GM12878 (cell line): ENCODE measurements around the gene LAS1L. TPM values are rescaled to one million over a fixed set of nuclear protein-coding genes. Genes with fewer than 3 reads are reported as not detected.

Experiments
- ASH2L ChIP-seq: fragments of 300-600, 200-600 bp; sonication (generic); IDR thresholded peaks from 2 replicates; pipeline ENCODE4 v1.6.1; 2017; ENCODE audit warnings: low read depth, mild to moderate bottlenecking, borderline replicate concordance
- CBX5 ChIP-seq: sonication (generic); IDR thresholded peaks from 2 replicates; pipeline ENCODE4 v1.6.1; 2016; ENCODE audit warnings: low read depth, moderate library complexity, mild to moderate bottlenecking, inconsistent platforms
- DPF2 ChIP-seq: fragments of 450-650 bp; IDR thresholded peaks from 2 replicates; pipeline ENCODE4 v1.6.1; 2017; ENCODE audit warnings: mild to moderate bottlenecking
- KLF5 ChIP-seq: fragments of 450-650 bp; IDR thresholded peaks from 2 replicates; pipeline ENCODE4 v1.6.1; 2014; ENCODE audit warnings: mild to moderate bottlenecking; ENCODE audit not compliant: partially characterized antibody
- MTA2 ChIP-seq: fragments of 450-650 bp; IDR thresholded peaks from 2 replicates; pipeline ENCODE4 v1.6.1; 2016; ENCODE audit warnings: low read depth, mild to moderate bottlenecking, moderate library complexity
- MYC ChIP-seq: IDR thresholded peaks from 2 replicates; pipeline ENCODE4 v1.6.1; 2011; ENCODE audit warnings: mild to moderate bottlenecking, low read length, moderate library complexity, inconsistent platforms; ENCODE audit not compliant: insufficient read depth, insufficient replicate concordance, insufficient read length, severe bottlenecking
- NBN ChIP-seq: fragments of 450-650 bp; IDR thresholded peaks from 2 replicates; pipeline ENCODE4 v1.6.1; 2016
- NFXL1 ChIP-seq: fragments of 450-650 bp; IDR thresholded peaks from 2 replicates; pipeline ENCODE4 v1.6.1; 2017; ENCODE audit warnings: antibody characterized with exemption, mild to moderate bottlenecking, borderline replicate concordance
- NFYA ChIP-seq: IDR thresholded peaks from 2 replicates; pipeline ENCODE4 v1.6.1; 2011; ENCODE audit warnings: low read depth, mild to moderate bottlenecking, low read length, improper control_type of control experiment, borderline replicate concordance
- PAX8 ChIP-seq: fragments of 450-650 bp; IDR thresholded peaks from 2 replicates; pipeline ENCODE4 v1.6.1; 2017; ENCODE audit warnings: mild to moderate bottlenecking, moderate library complexity
- RAD21 ChIP-seq: IDR thresholded peaks from 2 replicates; pipeline ENCODE4 v1.6.1; 2011; ENCODE audit warnings: mild to moderate bottlenecking, low read depth, low read length, moderate library complexity; ENCODE audit not compliant: insufficient read depth
- RAD51 ChIP-seq: fragments of 450-650 bp; IDR thresholded peaks from 2 replicates; pipeline ENCODE4 v1.6.1; 2016; ENCODE audit warnings: moderate library complexity, mild to moderate bottlenecking, inconsistent platforms
- RBBP5 ChIP-seq: fragments of 200-600 bp; sonication (generic); conservative IDR thresholded peaks from 2 replicates; pipeline ENCODE4 v1.6.1; 2016
- SIN3A ChIP-seq: IDR thresholded peaks from 2 replicates; pipeline ENCODE4 v1.6.1; 2012; ENCODE audit warnings: low read depth, low read length, improper control_type of control experiment
- STAT3 ChIP-seq: IDR thresholded peaks from 2 replicates; pipeline ENCODE4 v1.6.1; 2011; ENCODE audit warnings: low read depth, low read length, improper control_type of control experiment
- SUZ12 ChIP-seq: fragments of 200-600 bp; sonication (generic); IDR thresholded peaks from one replicate; pipeline ENCODE4 v1.6.1; 2018; ENCODE audit warnings: antibody characterized with exemption, mild to moderate bottlenecking; ENCODE audit not compliant: unreplicated experiment
- TARDBP ChIP-seq: IDR thresholded peaks from 2 replicates; pipeline ENCODE4 v1.6.1; 2016; ENCODE audit warnings: borderline replicate concordance
- TBL1XR1 ChIP-seq: IDR thresholded peaks from 2 replicates; pipeline ENCODE4 v1.6.1; 2012; ENCODE audit warnings: low read depth, low read length, improper control_type of control experiment
- polyA plus RNA-seq, 11 experiments: library from polyadenylated mRNA; depleted of rRNA in 4 of 11; unstranded in 6 of 11; stranded (reverse) in 5 of 11; fragments of >200 nt; fragmentation: Nextera tagmentation in 4 of 11; fragmentation: Illumina TruSeq in 1 of 11; extraction: Ambion mirVana in 4 of 11; extraction: Trizol in 1 of 11; gene quantifications; 1 replicate in 1 of 11; 2 replicates in 10 of 11; pipeline versions ENCODE4 v1.2.1 to v1.2.3, GENCODE V29; 2011 to 2016; ENCODE audit warnings: inconsistent platforms in 2 of 11, missing spikeins in 2 of 11, low read depth in 1 of 11
- total RNA-seq, 4 experiments: library from RNA; depleted of rRNA in 3 of 4; stranded (reverse); fragments of >200 nt in 3 of 4; fragmentation: Illumina TruSeq in 1 of 4; extraction: Trizol in 1 of 4; gene quantifications; 2 replicates each; pipeline versions ENCODE4 v1.2.1 to v1.2.3, GENCODE V29; 2013 to 2021
- TF ChIP-seq, protein P1 (sequence below): fragments of 450-650 bp; formaldehyde crosslinking; IDR thresholded peaks from 2 replicates; pipeline ENCODE4 v1.4.0; 2022; ENCODE audit warnings: mild to moderate bottlenecking, moderate library complexity
- TF ChIP-seq, protein P2 (sequence below): IDR thresholded peaks from 2 replicates; pipeline ENCODE4 v1.6.1; 2011; ENCODE audit warnings: low read depth, low read length, improper control_type of control experiment, borderline replicate concordance
- TF ChIP-seq, protein P3 (sequence below): fragments of 450-650 bp; formaldehyde crosslinking; IDR thresholded peaks from 2 replicates; pipeline ENCODE4 v1.4.0; 2020; ENCODE audit warnings: mild to moderate bottlenecking, moderate library complexity
- TF ChIP-seq, protein P4 (sequence below): fragments of 450-650 bp; IDR thresholded peaks from 2 replicates; pipeline ENCODE4 v1.6.1; 2014; ENCODE audit warnings: mild to moderate bottlenecking

The LAS1L gene
- total and polyA plus RNA-seq, 10 of the 15 experiments (the other 5 are each of a cell fraction or from before 2014, with no cell fraction given): 27.4 to 100 (median 56.4) TPM

DNA sequence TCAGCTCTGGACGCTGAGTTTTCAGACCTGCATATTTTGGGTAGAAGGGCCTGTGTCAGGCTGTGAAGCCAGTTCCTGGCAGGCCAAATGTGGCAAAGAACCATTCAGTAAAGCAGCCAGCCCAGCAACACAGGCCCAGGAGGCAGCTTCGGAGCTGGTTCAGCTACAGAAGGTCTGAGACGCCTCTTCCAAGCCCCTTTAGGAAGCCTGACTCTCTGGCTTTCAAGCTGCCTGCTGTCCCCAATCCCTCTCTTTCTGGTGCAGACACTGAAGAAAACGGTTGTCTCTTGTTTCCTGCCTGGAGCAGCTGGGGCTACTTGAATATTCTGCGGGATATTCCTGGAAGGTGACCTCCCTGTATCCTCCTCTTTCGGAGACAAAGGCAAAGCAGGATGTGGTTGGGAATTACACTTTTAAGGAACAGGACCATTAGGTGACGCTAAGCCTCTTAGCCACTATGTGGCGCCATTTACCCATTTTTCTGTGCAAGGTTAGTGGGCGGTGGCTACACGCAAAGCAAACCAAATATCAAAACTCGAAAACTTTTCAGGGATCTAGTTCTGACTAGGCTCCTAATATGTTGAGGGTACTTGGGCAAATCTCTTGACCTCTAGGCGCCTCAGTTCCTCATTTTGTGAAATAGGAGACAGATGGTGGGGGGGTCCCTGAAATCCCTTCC lies 47.2 kb upstream of the LAS1L start (continued):
- TF ChIP-seq, protein P1, sequence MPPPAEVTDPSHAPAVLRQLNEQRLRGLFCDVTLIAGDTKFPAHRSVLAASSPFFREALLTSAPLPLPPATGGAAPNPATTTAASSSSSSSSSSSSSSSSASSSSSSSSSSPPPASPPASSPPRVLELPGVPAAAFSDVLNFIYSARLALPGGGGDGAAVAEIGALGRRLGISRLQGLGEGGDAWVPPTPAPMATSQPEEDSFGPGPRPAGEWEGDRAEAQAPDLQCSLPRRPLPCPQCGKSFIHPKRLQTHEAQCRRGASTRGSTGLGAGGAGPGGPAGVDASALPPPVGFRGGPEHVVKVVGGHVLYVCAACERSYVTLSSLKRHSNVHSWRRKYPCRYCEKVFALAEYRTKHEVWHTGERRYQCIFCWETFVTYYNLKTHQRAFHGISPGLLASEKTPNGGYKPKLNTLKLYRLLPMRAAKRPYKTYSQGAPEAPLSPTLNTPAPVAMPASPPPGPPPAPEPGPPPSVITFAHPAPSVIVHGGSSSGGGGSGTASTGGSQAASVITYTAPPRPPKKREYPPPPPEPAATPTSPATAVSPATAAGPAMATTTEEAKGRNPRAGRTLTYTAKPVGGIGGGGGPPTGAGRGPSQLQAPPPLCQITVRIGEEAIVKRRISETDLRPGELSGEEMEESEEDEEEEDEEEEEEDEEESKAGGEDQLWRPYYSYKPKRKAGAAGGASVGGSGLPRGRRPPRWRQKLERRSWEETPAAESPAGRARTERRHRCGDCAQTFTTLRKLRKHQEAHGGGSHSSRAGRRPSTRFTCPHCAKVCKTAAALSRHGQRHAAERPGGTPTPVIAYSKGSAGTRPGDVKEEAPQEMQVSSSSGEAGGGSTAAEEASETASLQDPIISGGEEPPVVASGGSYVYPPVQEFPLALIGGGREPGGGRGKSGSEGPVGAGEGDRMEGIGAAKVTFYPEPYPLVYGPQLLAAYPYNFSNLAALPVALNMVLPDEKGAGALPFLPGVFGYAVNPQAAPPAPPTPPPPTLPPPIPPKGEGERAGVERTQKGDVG (CRISPR knock-in tag): no peak
- TF ChIP-seq MTA2 (0 out of 2 replicates have a peak, but pooled peaks have one; percentile 28), CBX5 (0 out of 2 replicates have a peak, but pooled peaks have one; percentile 21), DPF2 (peak; percentile 30; the same call in 1 of the 2 replicates), SUZ12 (no peak), SIN3A (no peak), RBBP5 (no peak), STAT3 (no peak), RAD51 (no peak), TBL1XR1 (no peak), NFYA (no peak), PAX8 (no peak), NFXL1 (no peak), NBN (no peak), MYC (no peak), RAD21 (peak; percentile 96), TARDBP (no peak), ASH2L (no peak), KLF5 (no peak)
- TF ChIP-seq, protein P2, sequence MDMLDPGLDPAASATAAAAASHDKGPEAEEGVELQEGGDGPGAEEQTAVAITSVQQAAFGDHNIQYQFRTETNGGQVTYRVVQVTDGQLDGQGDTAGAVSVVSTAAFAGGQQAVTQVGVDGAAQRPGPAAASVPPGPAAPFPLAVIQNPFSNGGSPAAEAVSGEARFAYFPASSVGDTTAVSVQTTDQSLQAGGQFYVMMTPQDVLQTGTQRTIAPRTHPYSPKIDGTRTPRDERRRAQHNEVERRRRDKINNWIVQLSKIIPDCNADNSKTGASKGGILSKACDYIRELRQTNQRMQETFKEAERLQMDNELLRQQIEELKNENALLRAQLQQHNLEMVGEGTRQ: no peak
- TF ChIP-seq, protein P3, sequence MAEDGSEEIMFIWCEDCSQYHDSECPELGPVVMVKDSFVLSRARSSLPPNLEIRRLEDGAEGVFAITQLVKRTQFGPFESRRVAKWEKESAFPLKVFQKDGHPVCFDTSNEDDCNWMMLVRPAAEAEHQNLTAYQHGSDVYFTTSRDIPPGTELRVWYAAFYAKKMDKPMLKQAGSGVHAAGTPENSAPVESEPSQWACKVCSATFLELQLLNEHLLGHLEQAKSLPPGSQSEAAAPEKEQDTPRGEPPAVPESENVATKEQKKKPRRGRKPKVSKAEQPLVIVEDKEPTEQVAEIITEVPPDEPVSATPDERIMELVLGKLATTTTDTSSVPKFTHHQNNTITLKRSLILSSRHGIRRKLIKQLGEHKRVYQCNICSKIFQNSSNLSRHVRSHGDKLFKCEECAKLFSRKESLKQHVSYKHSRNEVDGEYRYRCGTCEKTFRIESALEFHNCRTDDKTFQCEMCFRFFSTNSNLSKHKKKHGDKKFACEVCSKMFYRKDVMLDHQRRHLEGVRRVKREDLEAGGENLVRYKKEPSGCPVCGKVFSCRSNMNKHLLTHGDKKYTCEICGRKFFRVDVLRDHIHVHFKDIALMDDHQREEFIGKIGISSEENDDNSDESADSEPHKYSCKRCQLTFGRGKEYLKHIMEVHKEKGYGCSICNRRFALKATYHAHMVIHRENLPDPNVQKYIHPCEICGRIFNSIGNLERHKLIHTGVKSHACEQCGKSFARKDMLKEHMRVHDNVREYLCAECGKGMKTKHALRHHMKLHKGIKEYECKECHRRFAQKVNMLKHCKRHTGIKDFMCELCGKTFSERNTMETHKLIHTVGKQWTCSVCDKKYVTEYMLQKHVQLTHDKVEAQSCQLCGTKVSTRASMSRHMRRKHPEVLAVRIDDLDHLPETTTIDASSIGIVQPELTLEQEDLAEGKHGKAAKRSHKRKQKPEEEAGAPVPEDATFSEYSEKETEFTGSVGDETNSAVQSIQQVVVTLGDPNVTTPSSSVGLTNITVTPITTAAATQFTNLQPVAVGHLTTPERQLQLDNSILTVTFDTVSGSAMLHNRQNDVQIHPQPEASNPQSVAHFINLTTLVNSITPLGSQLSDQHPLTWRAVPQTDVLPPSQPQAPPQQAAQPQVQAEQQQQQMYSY (CRISPR knock-in tag): no peak
- TF ChIP-seq, protein P4, sequence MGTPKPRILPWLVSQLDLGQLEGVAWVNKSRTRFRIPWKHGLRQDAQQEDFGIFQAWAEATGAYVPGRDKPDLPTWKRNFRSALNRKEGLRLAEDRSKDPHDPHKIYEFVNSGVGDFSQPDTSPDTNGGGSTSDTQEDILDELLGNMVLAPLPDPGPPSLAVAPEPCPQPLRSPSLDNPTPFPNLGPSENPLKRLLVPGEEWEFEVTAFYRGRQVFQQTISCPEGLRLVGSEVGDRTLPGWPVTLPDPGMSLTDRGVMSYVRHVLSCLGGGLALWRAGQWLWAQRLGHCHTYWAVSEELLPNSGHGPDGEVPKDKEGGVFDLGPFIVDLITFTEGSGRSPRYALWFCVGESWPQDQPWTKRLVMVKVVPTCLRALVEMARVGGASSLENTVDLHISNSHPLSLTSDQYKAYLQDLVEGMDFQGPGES: no peak
